ENCODE data around the gene ARL2BP.
"Not testable (repeated sequence)": the region's sequence is repeated elsewhere in the genome, so short reads cannot be mapped to it uniquely, and the experiment has no call there.

ARL2BP gene

DNA sequence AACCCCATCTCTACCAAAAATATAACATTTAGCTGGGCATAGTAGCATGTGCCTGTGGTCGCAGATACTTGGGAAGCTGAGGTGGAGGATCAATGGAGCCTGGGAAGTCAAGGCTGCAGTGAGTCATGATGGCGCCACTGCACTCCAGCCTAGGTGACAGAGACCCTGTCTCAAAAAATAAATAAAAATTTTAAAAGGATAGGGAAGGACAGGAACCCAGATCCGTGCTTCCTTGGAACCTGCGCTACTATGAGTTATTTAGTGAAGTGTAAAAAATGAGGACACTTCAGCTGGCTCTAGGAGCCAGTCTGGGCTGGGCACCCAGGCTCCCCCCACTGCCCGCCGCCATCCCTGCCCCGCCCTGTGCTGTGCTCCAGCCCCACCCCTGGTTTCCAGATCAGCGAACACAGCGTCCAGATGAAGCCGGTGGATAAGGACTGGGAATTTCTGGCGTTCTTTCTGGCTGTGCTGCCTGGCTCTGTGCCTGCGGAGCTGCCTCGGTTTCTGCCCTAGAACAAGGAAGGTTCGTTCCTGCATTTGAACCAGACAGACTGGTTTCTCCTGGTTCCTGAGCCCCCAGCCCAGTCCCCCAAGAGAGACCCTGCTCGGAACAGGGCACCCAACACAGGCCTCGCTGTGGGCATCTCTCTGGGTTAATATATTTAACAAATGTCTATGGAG lies 20.9 kb downstream of the ARL2BP start:
- DNase-seq, result no peak

DNA sequence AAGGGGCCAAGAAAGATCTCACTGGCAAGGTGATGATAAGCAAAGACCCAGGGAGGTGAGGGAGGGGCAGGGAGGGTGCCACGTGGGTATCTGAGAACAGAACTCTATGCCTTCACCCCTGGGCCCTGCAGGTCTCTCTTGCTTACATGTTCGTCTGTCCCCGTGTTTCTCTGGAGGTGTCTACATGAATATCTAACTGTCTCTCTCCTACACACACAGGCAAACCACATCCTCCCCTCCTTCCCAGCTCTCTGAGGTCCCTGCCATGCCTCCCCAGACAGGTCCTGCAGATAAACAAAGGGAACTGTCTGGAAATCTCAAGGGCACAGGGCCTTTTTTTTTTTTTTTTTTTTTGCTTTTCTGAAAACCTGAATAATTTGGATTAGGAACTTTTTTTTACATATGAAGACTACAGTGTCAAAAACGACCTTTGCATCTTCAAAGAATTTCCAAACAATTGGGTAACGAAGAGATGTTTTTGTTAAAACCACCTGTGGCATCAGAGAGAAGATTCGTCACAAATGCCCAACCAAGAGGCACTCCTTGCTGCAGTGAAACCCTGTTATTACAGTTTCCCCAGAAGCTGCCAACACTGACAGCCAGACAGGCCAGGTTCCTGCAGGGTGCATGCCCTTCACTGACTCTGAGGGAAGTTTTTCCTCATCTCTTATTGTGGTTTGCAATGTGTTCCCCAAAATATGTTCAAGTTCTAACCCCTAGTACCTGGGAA lies 21.6 kb downstream of the ARL2BP start:
- peak; percentile 30 for DNase-seq

DNA sequence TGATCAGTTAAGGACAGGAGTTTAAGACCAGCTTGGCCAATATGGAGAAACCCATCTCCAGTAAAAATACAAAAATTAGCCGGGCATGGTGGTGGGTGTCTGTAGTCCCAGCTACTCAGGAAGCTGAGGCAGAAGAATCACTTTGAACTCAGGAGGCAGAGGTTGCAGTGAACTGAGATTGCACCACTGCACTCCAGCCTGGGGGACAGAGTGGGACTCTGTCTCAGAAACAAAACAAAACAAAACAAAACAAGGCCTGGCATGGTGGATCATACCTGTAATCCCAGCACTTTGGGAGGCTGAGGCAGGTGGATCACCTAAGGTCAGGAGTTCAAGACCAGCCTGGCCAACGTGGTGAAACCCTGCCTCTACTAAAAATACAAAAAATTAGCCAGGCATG lies 22.3 kb downstream of the ARL2BP start:
- DNase-seq, result not testable (repeated sequence)

DNA sequence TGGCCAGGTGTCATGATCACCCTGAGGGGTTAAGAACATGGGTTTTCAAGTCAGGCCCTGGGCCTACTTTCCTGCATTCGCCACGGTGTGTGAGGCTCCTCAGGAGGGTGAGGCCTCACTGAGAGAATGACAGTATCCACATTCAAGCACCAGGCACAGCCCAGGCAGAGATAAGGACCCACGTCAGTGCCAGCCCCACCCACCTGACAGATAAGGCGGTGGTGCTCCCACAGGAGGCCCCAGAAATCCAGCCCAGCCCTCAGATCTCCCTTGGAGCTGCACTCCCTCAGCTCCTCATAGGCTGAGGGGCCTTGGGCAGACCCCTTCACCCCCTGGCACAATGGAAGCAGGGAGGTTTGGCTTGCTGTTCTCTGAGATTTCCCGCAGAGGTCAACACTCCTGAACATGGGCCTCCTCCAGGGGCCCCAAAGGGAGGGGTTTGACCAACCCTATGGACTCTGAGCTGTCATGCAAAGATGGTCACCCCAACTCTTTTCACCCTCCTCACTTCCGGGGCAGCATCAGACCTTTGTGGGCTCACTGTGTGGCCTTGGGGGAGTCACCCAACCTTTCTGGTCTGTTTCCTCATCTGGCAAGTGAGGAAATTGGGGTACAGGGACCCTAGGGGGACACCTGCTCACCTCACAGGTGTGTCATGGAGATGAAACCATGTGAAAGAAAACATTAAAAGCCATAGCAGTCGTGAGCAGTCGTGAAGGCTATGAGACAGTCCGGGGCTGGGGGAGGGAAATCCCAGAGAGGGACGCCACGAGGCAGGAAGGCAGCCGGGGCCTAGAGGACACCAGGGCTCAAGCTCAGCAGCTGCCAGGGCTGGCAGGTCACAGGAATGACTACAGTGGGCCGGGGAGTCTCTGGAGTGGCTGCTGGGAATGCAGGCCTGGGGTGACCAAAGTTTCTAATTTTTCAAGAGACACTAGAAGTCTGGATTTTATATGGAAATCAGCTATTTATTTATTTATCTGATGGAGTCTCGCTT lies 24.0 kb downstream of the ARL2BP start:
- no peak for DNase-seq

DNA sequence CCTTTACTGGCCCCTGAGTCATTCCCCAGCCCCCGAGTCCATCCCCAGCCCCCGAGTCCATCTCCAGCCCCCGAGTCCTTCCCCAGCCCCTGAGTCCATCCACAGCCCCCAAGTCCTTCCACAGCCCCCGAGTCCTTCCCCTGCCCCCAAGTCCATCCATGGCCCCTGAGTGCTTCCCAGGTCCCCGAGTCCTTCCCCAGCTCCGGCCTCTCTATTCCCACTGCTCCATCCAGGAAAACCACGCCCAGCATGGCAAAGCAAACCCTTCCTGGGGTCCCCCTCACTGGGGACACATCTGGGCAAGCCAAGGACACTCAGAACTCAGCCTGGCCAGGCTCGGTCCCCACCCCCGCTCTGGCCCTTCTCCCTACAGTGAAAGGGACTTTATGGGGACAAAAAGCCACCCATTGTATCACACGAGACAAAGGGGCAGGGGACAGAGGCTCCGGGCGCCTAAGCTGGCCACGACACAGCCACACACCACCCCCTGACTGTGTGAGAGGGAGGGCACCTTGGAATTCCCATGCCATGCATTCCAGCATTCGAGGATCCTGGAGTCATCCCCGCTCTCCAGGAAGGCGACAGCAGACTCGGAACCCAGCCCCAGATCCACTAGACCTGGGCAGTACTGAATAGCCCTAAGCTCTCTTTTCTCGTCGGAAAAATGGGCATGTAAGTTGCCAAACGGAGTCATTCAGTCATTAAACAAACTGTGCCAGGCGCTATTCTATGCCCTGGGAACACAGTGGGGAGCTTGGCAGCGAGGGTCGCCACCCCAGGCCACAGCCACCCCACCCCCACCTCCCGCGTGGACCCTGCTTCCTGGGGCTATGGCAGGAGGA lies 25.4 kb downstream of the ARL2BP start:
- no peak for DNase-seq

DNA sequence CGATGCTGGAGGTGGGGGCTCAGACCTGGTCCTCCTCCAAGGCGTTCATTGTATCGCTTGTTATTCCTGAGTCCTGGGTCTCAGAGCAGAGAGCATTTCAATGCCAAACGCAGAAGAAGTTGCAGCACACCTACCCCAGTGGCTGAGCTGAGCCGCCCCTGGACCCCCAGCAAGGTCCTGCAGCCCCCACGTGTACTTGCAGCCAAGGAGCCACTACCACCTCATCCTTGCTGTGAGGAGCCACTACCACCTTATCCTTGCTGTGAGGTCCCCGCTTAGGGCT lies 25.9 kb downstream of the ARL2BP start:
- DNase-seq, result no peak

DNA sequence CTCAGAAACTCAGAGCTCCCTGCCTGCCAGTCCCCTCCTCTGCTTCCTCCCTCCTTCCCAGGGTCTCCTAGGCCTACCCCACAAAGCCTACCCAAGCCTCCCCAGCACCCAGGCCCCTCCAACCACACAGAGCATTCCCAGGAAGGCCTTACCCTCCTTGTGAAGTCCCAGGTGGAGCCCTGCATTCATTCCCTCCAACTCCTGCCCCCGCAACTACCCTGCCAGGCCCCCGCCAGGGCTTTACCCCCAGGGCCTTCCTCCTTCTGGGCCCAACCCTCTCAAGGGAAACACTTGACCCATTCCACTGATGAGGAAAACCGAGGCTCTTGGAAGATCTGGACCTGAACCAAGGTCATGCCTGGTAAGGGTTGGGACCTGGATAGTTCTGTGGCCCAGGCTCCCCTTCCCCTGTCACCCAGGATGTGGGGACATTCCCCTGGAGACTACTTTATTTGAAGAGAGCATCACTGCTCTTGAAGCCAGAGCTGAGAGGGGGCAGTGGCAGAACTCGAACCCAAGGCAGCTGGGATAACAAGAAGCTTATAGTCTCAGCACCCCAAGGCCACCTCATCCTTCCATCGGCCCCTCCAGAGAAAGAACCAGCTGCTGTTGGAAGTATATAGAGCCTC lies 26.9 kb downstream of the ARL2BP start:
- DNase-seq, result no peak

DNA sequence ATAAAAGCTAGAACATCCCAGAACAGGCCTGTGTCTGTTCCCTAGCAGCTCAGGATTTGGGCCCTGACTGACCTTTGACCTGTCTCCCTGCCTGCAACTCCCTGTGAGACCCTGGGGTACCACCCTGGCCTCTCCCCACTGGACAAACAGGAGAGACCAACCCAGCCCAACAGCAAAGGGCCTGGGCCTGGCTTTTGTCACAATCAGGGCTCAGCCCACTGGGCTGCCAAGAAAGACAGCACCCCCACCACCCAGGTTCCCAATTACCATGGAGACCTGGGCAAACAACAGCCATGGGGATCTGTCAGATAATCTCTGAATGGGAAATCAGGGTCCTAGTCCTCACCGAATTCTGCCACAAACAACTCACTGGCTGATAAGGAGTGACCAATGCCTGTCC lies 28.3 kb downstream of the ARL2BP start:
- no peak for DNase-seq

DNA sequence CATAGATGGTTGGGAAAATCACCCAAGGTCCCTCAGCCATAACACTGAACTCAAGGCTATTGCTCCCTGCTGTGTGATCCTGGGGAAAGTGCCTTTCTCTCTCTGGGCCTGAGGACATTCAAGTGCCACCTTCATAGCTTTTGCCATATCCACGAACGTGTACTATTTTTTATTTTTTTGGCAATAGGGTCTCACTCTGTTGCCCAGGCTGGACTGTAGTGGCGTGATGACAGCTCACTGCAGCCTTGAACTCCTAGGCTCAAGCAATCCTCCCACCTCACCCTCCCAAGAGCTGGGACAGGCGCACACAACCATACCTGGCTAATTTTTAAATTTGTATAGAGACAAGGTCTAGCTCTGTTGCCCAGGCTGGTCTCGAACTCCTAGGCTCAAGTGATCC lies 28.8 kb downstream of the ARL2BP start:
- DNase-seq, result no peak

DNA sequence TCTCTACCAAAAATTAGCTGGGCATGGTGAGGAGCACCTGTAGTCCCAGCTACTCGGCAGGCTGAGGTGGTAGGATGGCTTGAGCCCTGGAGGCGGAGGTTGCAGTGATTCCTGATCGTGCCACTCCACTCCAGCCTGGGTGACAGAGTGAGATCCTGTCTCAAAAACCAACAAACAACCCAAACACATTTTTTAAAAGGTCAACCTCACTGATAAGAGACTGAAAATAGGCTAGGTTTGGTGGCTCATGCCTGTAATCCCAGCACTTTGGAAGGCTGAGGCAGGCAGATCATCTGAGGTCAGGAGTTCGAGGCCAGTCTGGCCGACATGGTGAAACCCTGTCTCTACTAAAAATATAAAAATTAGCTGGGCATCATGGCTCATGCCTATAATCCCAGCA lies 30.9 kb downstream of the ARL2BP start:
- not testable (repeated sequence) for DNase-seq

DNA sequence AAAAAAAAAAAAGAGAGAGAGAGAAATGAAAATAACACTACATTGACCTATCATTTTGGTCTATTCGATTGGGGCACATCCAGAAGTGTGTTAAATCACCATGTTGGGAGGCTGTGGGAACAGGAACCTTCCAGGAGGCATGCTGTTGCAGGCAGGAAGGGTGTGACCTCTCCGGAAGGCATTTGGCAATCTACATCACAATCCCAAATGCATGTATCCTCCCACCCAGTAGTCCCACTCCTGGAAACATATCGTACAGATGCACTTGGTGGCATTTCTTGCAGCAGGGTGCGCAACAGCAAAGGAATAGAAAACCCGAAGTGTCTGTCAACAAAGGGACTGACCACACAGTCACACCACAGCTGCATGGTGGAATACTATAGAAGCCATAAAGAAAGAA lies 31.5 kb downstream of the ARL2BP start:
- no peak for DNase-seq

DNA sequence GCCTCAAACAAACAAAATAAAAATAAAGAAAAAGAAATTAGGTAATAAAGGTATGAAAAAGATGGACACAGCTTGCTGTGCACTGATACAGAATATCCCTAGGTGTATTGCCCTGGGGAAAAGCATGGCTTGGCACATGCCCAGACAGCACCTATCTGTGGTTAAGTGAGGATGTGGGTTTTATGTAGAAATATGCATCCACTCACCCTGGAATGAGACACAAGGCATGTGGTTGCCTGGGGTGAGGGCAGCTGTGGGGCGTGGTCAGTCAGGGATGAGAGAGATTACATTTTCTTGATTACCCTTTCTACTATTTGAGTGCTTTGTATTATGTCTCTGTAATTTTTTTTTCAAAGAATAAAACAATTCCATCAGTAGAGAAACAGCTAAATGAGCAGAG lies 32.5 kb downstream of the ARL2BP start:
- DNase-seq, result peak; percentile 73

DNA sequence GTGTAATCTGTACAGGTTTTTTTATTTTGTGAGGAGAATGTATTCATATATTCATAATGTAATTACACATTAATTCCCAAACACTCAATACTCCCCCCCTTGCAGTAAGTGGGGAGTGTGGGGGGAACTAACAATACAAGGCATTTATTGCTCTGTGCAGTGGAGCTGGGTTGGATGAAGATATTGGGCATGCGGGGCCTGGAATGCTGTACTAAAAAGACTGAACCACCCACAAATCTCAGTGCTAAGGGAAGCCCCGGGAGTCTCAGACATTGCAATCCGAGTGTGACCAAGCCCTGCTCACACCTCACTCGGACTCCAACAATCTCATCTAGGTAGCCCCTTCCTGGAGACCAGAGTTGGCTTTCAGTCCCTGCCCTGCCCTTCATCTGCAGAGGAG lies 33.4 kb downstream of the ARL2BP start:
- DNase-seq, result no peak

DNA sequence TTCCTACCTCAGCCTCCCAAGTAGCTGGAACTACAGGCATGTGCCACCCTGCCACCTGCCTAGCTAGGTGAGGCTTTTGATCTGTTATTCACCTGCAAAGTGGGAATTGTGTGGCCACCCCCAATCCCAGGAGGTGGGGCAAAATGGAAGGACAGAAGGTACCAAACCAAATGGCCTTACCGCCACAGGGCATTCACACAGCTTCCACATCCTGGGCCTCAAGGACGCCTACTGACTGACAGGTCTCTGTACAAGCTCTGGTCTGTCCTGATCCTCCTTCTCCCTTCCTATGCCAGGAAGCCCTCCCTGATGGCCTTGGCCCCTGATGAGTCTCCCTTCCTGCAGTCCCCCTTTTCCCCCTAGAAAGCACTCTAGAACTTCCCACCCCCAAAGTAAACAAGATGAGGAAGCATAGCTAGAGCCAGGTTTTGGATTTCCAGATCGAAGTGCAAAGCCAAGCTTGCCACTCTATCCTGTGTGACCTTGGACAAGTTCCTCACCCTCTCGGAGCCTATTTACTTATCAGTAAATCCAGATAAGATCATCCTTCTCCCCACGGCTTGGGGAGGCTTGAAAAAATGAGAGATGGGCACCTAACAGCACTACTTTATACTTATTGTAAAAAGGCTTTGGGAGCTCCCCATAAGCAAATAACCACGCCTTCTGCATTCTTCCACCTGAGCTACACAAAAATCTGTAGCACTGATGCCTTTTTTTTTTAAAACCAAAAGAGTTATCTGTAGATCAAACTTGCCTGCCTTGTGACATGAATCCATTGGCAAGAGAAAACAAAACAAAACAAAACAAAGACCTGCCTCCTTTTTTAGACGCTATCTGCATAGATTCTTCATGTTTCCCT lies 35.0 kb downstream of the ARL2BP start:
- DNase-seq, result no peak

DNA sequence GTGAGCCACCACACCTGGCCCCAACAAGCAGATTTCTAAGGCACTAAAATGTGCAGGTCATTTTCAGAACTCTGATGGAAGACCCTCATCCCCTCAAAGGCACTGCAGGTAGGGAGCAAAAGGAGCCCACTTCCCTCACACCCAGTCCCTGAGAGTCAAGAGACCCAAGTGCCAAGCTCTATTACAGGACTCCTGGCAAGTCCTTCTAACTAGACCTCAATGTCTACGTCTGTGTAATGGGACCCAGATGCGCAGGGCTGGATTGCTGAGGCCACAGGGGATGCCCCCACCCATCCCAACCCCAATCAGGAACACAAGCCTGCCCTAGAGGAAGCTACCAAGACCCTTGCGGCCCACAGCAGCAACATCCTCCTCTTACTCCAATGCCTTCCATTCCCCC lies 36.7 kb downstream of the ARL2BP start:
- DNase-seq, result no peak

DNA sequence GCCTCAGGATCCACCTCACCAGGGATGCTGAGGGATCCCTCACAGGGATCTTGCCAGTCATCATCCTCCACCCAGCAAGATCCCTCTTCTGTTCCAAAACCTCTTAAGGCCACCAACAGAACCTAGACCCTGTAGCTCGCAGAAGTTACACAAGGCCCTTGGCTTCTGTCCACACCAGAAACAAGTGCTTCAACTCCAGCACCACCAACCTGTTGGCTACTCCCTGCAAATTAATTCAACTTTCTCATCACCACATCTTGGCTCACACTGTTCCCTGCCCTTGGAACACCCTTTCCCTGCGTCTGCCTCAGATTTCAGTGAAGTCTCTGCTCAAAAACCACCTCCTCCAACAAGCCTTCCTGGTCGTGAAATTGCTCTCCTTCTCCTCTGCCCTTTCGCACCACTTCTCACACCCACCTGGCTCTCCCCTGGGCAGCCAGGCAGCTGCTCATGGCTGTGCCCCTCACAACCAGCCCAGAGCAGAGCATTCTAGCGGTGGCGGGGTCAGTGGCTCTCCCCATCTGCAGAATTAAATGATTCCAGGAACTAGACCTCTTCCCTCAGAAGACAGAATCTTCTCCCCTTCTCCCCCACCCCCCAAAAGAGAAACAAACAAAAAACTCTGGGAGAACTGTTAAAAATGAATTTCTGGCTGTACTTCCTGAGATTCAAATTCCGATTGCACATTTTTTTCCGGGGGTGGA lies 37.6 kb downstream of the ARL2BP start:
- no peak for DNase-seq

DNA sequence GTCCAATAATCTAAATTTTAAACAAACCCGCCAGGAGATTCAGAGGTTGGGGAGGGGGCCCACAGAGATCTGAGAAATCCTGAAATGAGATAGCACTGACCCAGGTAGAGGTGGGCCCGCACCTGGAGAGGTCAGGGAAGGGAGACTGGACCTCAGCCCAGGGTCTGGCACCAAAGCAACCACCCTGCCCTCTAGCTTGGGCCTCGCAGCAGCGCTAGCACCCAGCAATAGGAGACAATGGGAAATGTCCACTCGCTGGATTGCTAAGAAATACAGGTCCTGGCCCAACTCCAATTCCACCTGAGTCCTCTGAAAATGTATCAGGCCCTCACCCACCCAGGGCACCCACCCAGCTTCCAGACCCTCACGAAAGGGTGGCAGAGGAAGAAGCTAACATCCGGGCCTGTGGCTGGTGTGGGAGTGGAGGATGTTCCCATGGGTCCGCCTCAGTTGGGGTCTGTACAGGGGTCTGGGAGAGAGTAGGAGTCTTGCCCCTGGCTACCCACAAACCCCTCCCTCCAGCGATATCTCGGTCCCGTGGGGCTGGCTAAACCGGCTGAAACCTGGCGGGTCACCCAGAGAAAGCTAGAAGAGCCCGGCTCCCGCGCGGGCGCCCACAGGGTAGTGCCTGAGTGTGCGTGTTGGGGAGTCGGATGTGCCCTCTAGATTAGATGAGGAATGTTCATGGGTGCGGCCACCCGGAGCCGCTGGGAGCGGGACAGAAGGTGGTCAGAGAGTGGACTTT lies 38.3 kb downstream of the ARL2BP start:
- no peak for DNase-seq

DNA sequence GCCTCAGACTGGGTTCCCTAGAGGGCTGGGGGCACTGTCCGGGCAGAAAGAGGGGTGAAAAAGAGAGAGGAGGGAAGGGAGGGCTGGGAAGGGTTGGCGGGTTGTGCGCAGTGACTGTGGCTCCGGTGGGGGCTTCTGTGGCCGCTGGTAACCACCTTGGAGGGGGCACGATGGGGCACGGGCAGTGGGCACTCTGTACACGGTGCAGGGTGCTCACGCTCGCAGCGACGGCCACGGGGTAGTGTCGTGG lies 38.8 kb downstream of the ARL2BP start:
- no peak for DNase-seq

DNA sequence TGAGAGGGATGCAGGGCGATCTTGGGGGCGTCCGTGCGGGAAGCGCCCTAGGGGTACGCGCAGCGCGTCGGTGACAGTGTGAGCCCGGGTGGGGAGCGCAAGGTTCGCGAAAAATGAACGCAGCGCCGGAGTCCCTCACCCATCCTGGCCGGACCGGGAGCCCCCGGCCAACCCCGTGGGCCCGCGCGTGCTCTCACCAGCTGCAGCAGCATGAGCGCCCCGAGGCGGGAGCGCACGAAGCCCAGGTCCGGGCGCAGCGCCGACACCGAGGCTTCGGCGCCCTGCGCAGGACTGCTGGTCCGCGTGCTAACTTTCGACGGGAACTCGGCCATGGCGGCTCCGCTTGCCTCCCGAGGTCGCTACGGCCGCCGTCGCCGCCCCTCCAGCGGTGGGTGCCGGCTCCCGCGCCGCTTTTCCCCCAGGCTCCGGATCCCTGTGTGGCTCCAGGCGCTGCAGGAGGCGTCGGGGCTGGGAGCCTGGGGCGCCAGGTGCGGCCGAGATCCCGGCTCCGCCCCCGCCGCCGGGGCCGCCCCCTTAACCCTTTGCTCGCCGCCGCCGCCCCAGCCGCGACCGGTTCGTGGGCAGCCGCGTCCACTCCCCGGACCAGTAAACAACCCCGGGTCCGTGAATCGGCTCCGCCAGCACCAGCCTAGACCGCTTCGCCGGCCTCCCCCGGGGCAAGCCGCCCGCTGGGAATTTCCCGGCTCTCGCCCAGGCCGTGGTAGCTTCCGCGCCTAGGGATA lies 39.3 kb downstream of the ARL2BP start, which contains the start of gene PLLP:
Gene PLLP, minus strand, starts transcription at position 464 of the 743 bp plus-strand sequence. Its CDS starts 132 bp downstream, at position 332.
- peak; percentile 50 for DNase-seq

All from stimulated activated CD4-positive, alpha-beta T cell treated with anti-CD3 and anti-CD28 coated beads, Interleukin-15, amount 100 ng/mL, for 24 hours (primary cell).